Iris pigment epithelial cell (primary cell): ENCODE results near the gene DNAH3.

Source experiments
- DNase-seq: peaks from one replicate; pipeline ENCODE4 v3.0.0-alpha.2; 2011; ENCODE audit warnings: low read depth

The DNAH3 gene

DNA sequence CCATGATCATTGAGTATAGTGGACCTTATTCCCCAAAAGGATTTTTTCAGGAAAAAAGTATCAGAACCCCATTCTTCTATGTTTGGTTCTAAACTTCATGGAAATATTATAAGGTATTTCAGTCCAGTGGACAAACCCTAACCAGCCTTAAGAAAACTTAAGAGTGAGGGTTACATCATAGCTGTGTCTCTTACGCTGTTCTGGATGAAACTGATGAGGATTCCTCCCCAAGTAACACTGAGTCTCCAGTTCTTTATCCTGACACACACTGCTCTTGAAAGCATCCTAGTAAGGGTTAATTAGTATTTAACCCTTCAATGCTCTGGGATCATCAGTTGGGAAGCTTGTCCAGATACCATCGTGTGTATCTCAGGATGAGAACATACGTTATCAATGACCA, 245.1 kb downstream of the DNAH3 start:
- DNase-seq: peak; percentile 61

DNA sequence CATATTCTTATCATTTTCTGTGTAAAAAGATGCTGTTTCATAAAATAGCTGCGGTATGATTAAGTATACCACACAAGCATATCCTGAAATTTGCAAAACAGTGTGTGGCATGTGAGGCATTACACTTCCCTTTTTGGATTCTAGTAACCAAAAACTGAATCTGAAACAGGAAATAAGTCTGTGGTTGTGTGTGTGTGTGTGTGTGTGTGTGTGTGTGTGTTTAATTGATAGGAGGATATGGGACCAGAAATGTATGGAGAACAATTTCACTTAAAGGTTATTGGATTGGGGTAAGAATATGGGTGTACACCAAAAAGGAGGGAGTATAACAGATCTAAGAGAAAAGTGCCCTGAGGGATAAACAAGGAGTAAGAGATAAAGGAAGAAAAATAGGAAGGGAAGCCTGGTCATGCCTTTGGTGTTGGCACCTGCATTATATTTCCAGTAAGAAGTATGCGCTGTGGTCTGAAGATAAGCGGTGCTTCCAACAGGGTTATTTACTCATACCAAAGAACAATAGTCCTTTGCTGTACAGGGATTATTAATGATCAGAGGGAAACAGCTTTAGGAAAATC, 246.1 kb downstream of the DNAH3 start:
- DNase-seq: peak; percentile 83

DNA sequence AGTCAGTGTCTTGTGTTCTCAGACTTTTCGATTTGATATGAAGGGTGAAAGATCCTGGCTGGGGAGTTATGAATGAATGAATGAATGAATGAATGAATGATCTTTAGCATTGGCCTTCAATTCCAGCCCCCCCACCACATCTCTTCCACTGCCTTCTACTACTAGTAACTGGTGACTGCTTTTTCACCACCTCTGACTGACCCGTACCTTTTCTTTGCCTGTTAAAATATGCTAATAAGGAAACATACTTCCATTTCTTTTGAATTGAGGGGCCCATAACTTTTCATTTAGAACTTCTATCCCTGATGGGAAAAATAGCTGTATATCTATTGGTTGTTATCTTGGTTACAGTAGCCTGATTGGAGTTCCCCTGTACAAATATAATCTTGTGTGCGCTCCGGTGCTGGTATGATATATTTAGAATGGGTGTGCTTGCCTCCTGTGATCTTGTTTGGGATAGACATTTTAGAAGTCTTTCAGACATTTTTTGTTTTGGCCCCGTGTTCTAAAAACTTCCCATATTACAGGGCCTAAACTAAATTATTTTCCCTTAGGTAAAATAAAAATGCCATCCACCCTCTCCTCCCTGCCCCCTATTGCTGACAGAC, 246.6 kb downstream of the DNAH3 start:
- no peak for DNase-seq

DNA sequence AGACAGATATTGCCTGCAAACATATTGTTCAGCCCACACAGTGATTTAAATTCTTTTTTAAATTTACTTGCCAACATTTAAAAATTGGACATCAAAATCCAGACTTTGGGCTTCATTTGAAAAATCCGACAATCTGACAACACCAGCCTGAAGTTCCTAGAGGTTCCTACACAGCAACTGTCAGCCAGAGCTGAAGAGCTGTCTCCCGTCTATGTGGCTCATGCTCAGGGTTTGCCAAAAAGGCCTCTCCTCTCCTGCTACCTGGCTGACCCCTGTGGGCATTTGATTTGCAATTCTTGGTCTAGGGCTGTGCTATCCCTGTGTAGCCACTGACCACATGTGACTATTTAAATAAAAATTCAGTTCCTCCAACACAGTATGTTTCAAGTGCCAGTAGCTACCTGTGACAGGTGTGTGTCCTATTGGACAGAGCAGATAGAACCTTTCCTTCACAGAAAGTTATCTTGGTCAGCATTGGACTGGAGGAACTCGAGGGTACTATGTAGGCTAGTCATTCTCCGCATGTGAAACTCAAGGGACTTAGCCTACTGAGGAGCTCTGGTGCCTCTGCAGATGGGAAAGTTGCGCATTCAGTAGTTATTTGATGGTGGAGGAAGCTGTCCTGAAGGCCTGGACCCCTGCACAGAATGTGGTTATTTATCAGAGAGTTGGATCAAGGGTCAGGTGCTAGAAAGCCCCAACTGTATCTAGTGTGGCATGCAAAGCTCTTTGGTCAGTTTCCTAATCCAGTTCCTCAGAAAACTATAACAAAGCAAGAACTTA, 247.3 kb downstream of the DNAH3 start:
- no peak for DNase-seq

DNA sequence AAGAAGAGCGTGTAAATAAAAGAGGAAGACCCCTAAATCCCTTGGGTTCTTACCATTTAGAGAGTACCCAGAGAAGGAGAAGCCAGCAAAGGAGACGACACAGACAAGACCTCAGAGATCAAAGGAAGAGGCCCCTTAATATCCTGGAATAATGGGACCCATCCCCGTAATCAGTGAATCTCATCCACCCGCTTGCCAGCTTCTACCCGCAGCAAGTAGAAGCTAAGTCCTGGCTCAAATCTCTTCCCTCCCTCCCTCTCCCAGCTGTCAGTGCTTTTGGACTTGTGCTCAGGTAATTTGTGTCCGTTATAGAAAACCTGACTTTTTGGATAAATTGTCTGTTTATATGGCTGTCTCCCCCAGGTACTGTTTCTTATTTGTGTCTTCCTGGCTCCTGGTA, 248.2 kb downstream of the DNAH3 start:
- DNase-seq: no peak

DNA sequence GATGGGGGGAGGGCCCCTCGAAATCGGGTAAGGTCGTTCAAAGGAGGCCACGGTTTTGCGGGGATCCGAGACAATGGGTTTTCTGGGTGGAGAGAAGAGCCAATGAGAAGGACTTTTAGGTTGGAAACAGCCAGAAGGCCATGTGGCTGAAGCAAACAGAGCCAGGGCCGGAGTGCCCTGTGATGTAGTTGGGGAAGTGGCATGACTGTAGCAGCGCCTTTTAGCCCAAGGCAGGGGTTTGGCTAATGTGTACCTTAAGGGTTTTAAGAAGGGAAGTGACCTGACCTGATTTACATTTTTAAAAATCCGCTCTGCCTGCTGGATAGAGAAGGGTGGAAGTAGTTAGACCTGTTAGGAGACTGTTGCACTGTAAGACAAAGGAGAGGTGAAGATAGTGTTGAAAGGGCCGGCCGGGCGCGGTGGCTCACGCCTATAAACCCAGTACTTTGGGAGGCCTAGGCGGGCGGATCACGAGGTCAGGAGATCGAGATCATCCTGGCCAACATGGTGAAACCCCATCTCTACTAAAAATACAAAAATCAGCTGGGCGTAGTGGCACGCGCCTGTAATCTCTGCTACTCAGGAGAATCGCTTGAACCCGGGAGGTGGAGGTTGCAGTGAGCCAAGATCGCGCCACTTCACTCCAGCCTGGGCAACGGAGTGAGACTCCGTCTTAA, 249.1 kb downstream of the DNAH3 start:
- peak; percentile 50 for DNase-seq

DNA sequence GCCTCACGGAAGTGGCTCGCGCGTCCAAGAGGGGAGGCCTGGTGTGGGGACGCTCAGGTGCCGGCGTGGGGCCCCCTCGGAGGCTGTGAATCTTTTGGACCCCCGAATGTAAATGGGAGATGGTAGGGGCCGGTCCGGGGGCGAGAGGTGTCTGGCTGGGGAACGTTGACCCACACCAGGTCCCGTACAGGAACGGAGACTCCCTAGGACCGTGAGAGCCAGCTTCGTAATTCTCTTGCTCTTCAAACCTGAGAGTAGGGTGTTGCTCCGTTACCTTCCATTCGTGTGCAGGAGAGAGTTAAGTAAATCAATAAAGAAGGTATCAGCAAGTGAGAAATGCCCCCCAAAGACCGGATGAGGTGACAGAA, 249.6 kb downstream of the DNAH3 start:
- no peak for DNase-seq

DNA sequence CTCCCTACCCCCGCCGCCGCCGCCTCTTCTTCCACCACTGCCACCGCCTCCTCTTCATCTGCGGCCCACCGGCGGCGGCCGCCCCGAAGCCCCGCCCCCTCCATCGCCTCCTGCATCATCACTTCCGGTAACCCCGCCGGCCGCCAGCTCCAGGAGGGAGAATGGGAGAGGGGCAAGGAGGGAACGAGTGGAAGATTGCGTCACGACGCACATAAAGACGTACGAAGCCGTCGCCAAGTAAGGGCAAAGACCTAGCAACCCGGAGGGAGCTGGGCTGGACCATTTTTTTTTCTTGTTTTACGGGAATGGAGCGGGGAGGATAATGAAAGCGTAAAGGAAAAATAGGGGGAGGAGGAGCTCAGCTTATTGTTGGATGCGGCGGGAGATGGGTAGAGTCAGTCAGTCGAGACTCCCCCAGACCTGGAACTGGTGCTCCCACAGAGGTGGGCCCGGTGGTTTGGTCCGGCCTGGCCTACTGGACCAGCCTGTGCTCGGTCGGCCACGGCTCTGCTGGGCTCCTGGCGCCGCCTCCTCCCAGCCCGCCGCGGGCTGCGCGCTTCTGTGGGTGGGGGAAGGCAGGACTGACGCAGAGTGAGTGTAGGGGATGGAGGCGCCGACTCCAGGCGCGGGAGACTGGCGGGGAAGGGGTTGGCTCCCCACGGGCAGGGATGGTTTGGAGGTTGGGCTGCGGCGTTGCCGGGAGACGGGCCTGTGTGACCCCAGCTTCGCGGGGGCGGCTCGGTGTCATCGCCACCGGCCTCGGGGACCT, 250.2 kb downstream of the DNAH3 start, which contains the start of the genes DCUN1D3 and LYRM1:
TSS of gene DCUN1D3 (minus strand) at position 60 of the 769 bp plus-strand sequence. CDS start 37,820 bp downstream, outside the sequence.
TSS of gene LYRM1 (plus strand) at position 473 of the 769 bp plus-strand sequence. CDS start 14,785 bp downstream, outside the sequence.
- peak; percentile 100 for DNase-seq

DNA sequence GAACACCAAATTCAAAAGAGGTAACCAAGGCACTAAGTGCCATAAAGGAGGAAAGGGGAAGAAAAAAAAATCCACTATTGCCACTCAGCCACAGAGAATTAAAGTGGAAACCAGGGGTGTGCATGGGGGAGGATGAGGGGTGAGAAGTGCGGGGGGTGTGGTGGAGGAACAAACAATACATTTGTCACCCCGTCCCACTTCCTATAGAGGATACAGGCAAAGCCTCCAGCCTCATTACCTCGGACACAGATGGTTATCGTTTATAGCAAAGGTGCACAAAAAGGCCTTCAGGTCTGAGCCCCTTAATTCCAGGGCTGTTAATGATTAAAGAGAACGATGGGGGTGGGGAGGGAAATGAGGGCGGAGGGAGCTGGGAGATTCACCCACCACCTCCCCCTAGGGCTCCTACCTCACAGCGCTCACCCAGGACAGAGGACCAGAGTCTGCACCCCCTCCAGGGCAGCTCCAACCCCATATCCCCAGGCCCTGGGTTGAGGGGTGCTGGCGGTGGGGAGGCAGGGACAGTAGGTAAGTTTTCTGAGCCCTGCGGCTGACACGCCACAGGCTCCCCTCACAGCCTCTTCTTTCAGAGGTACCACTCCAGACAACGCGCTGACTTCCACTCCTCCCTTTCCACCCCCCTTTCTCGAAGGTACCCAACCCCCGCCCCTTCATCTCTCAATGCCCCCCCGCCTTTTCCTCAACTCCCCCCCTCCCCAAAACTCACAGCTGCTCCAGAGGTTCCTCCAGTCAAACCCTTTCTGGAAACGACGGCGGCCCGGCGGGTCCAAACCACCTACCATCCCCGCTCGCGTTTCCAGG, 251.0 kb downstream of the DNAH3 start:
- DNase-seq: no peak

DNA sequence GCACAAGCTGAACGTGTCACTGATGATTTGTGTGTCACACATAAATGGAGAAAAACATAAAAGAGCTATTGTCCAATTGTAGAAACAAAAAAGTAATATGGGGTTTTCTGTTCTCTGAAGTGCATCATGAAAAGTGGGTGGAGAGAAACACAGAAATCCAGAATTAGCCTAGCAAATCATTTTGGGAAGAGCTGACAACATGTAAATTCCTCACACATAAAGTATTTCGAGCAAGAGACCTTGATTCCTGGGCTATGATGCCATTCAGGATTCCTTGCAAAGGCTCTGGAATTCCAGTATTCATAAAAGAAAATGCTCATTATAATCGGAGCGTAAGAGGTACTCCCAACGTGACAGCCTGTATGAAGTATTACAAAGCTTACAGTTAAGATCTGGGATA, 251.6 kb downstream of the DNAH3 start:
- peak; percentile 81 for DNase-seq

DNA sequence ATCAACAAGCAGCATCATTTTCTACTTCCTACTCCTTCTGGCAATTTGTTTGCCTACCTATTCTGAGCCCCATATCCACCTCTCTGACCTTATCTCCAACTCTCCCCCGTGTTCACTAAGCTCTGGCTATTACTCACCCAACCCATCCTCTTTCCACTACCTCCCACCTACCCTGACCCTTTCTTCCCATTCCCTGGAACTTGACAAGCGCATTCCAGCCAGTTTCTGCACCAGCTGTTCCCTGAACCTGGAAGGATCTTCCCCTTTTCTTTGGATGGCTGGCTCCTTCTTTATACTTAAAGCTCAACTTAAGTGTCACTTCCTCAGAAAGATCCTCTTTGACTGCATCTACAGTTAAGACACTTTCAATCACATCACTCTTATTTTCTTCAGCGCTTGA, 252.7 kb downstream of the DNAH3 start:
- no peak for DNase-seq

DNA sequence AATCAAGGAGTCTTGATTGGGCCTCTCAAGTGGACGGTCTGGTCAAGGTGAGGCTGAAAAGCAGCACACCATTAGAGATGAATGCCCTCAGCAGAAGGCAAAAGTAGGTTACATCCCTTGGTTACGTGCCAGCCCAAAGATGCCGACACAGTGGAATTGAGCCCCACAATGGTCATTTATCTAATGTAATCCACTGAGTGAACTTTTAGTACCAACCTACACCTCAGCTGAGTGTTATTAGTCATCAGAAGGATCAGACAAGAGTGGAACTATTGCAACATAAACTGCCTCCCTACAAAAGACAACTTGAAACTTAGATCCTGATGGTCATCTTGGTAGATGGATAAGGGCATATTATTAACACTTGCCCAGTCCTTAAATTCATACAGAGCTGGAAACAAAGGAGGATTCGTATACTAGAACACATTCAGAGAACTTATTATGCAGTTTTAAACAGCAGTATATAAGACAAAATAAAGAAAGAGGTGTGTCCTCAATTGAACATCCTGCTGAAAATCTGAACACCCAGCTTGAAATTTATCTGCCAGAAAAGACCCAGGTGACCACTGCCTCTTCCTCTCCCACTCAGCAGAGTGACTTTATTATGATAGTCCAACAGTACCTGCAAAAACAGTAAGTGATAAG, 253.3 kb downstream of the DNAH3 start:
- DNase-seq: peak; percentile 91

DNA sequence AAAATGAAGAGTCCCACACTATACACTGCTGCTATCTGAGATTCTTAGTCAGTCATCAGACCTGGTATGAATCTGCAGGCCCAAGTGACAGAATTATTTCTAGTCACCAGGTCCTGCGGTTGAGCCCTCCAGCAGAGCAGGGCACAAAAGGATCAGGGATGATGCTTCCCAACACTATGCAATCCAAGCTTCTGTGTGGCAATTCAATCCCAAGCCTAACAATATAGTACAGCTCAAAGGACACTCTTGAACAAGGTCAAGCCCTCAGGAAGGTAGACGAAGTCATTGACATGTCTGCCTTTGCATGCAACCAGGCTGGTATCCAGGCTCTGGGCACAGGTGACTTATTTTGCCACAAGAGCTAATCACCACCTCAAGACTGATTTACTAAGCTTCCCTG, 256.3 kb downstream of the DNAH3 start:
- DNase-seq: no peak

DNA sequence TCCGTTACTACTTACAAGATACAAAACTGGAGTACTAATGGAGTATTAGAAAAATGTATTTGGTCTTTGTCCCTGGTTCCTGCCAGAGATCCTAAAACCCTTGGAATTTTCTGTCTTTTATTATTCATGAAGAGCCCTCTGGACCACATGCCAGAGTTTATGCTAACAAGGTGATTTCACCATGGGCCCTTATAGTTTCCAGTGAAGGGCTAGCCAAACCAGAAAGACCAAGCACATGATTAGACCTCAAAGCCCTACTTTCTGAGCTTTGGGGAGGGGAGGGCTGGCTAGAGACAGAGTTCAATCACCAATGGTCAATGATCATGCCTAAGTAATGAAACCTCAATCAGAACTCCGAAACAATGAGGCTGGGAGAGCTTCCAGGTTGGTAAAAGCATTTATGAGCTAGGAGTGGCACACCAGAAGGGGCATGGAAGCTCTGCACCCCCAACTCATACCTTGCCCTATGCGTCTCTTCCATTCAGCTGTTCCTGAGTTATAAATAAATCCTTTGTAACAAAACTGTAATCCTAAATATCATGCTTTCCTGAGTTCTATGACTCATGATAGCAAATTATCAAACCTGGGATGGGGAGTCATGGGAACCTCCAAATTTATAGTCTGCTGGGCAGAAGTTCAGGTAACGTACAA, 260.9 kb downstream of the DNAH3 start:
- DNase-seq: no peak

DNA sequence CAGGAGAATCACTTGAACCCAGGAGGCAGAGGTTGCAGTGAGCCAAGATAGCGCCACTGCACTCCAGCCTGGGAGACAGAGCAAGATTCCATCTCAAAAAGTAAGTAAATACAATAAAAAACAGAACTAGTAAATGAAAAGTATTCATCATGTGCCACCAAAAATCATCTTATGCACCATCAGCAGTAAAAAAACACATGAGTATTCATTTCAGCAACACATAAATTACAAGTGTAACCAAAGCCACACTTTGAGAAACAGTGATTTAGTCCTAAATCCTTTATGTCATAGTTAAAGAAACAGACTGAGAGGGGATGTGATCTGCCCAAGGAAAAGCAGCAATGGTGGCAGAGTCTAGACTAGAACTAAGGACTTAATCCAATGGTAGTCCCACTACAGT, 263.4 kb downstream of the DNAH3 start:
- no peak for DNase-seq

DNA sequence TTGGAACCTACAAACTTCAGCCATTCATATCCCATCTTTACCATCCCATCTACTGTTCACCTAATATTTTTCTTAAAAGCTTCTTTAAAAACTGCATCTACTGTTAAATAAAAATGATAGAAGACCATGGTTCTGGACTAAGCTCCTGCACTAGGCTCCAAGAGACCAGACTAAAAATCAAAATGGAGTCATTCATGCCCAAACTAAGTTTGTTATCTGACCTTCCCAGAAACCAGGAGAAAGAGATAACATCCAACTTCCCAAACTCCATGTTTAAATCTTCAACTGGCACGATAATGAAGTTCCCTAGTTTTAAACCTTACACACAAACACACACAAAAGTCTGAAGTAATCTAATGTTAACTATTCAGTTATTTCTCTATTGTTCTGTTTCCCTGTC, 264.3 kb downstream of the DNAH3 start:
- no peak for DNase-seq

DNA sequence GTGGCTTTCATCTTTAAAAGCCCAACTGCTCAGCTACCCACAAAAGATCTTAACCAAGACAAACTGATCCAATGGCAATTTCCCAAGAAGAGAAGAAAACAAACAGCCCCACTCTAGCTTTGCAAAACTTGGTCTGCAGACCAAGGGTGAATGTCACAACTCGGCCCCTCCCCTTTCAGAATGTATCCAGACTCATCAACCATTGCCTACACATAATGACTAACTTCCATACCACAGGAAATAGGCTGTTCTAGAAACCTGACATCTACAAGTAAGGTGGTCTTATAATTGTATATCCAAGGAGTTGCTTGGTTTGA, 266.4 kb downstream of the DNAH3 start:
- peak; percentile 91 for DNase-seq

DNA sequence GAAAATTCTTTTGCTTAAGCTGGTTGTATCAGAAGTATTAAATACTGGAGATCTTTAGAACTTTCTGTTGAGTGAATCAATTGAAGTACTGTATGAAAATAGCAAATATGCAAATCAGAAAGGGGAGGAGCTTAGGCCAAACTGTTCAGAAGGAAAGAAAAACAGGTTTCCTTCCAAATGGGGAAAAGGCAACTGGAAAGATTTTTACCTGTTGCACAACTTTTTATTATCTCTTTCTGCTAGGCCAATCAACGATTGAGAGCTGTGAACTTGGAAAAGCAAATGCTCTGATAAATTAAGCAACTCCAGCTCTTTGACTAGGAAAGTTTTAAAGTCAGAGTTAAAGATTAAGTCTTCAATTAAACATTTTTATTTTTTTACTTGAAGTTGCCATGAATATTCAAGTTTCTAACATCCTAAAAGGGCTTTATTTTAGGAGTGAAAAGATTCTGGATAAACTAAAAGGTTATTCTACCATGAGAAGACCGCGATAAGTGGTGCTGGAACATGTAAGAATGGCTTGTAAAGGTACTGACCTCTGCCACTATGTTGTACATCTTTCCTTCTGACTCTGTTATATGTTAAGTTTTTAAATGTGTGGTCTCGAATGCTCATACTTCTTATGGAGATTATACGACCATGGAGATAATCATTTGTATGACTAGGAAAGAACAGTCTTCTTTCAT, 266.9 kb downstream of the DNAH3 start:
- peak; percentile 30 for DNase-seq
